Central memory CD4-positive, alpha-beta T cell (primary cell): ENCODE data around the gene FBXL7.

Experiments
- DNase-seq: peaks from one replicate; pipeline ENCODE4 v3.0.0; 2022
- total RNA-seq, 3 experiments: gene quantifications; one replicate each; lab custom pipeline; 2026; lab: John Stamatoyannopoulos, UW

FBXL7 gene
- 0 to 0.04 (median 0) reads per million in 3 experiments for total RNA-seq

DNA sequence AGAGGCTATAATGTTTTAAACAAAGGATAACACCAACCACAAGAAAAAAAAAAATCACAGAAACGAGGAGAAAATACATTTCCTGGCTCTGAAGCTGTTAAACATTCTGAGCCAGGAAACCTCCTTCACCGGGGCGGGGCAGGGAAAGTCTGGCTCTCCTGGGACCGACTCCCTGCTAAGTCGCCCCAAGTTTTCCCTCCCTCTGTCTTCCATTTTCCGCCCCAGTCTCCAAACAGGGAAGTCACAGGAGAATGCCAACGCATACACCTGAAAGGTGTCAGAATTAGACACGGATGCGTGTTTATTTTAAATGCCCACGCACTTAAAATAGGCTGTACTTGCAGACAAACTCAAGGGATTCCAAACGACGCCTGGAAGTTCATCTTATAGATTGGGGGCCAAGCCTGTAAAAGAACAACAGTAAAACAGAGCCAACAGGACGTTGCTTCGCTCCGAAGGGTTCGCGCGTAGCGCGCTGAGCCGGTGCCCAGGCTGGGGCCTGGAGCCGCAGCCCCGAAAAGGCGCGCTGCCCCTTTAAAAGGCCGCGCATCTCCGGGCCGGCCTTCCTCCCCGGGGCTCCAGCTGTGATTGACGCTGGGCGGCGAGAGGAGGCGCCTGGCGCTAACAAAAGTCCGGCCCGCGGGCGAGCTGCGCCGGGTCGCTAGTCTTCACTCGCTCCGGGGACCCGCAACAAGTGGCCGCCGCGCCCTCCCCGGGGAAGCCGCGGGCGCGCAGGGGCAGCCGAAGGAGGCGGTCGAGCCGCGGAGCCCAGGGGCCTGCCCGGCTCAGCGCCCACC is at the start of gene FBXL7:
Gene FBXL7, plus strand, starts transcription at position 653 of the 797 bp plus-strand sequence.
- DNase-seq = no peak

DNA sequence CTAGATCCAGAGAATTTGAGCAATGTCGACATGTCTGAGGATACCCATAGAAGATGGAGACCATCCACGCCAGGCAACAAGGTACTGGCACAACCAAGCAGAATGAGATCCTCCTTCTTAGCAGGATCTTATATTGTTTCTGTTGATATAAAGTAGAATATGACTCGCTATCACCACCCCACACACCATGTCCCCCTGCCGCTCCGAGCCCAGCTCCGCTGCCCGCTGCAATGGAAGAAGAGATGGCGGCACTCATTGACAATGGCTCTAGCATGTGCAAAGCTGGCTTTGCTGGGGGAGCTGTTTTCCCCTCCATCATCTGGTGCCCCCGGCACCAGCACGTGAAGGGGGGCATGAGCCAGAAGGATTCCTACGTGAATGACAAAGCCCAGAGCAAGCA is 49.5 kb upstream of the FBXL7 start:
- DNase-seq = no peak

DNA sequence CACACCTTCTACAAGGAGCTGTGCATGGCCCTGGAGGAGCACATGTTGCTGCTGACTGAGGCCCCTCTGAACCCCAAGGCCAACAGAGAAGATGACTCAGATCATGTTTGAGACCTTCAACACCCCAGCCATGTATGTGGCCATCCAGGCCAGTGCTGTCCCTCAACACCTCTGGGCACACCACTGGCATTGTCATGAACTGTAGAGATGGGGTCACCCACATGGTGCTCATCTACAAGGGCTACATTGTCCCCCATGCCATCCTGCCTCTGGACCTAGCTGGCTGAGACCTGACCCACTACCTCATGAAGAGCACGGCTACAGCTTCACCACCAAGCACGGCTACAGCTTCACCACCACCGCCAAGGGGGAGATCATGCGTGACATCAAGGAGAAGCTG is 49.0 kb upstream of the FBXL7 start:
- no peak for DNase-seq

DNA sequence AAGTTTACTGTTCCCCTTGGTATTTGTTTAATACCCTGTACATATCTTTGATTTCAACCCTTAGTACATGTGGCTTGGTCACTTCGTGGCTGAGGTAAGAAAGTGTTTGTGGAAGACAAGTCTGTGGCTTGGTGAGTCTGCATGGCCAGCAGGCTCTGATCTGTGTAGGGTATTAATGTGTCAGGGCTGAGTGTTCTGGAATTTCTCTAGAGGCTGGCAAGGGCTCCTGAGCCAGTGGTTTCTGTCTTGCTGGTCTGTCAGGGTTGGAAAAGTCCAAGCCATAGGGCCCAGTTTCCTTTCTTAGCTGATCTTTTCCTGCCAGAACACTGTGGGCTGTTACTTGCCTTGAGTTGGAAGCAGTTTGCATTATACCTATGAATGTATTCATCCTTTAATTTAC is 48.0 kb upstream of the FBXL7 start:
- no peak for DNase-seq

DNA sequence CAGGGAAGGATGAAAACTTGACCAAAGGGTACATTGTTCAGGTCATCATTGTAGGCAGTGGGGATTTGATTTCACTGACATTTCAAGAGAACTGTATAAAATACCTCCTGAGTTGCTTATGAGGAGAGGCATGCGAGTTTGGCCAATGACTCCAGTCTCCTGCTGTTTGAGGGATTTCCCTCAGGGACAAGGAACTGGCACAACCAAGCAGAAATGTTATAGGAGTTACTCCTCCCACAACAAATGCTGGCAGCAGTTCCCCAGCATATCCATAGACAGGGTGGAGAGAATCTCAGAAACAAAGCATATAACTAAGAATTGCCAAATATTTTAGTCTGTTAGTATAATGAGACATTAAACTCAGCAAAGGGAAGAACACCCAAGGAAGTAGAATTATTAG is 47.2 kb upstream of the FBXL7 start:
- no peak for DNase-seq

DNA sequence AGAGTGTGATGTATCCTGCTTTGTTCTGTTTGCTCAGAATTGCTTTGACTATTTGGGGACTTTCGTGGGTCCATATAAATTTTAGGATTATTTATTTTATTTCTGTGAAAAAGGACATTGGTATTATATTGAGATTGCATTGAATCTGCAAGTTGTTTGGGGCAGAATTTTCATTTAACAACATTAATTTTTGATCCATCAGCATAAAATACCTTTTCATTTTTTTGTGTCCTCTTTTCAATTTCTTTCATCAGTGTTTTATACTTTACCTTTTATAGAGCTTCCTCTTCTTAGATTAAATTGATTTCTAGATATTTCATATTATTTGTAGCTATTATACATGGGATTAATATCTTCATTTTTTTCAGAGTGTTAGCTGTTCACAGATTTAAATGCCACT is 40.8 kb upstream of the FBXL7 start:
- no peak for DNase-seq

DNA sequence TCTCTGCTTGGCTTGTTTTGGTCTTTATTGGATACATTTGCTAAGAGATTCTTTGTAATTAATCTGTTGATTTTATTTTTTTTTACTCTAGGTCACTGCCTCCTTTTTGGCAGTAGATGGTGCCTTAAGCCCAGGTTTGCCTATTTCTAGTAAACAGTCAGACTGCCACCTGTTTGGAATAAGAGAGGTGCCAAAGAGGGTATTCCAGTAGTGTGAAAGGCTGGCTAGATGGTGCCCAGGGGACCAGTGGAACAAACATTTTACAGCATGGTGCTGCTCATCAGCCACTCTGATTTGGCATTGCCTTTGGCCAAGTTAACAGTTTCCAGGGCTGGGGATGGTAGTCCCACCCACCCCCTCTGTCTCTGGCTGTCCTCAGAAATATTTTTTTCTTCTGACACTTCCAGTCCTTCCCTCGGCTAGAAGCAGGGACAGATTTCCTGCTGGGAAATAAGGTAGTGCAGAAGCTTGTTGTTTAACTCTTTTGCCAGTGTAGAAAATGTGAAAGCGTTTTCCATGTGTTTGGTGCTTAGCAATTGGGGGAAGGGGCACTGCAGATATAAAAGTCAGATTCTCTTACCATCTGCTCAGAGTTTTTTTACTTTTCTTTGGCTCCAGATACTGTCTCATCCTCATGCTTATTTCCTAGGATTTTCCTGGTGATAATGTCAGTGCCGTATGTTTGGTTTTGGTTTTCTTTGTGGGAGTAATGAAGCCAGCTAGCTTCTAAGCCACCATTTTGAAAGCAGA is 36.6 kb upstream of the FBXL7 start:
- DNase-seq = no peak

DNA sequence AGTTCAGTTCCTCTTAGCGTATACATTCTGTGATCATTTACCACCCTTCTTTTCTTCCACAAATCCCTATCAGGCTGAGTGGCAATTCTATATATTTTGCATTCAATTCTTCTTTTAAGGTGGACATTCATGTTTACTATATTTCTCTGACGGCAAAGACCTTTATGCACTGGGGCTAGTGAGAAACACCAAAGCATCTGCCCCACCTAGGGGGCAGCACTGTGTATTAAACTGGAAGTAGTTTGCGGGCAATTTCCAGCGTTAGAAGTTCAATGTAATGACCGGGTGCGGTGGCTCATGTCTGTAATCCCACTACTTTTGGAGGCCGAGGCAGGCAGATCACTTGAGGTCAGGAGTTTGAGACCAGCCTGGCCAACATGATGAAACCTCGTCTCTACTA is 27.9 kb upstream of the FBXL7 start:
- DNase-seq = no peak

DNA sequence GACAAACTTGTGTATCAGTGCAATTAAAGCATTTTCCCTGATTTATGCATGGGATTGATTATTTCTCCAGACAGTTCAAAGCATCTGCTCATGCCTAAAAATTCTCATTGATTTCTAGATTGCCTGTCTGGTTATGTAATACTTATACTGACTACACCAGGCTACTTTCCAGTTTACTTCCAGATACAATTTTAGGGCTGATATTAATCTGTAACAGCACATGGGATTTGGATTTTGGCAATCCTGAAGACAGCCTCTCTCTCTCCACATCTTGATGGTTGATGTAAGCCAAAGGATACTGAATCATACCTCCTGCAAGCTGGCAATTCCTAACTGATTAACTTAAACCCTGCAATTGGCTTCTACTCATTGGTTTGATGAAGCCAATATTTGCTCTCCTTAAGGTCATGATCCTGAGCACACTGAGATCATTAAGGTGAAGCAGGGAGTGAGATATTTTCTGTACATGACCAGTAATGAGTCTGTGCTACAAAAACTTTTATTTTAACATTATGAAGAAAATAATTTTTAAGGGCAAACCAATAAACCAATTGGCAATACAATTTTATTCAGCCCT is 25.7 kb upstream of the FBXL7 start:
- DNase-seq = no peak

DNA sequence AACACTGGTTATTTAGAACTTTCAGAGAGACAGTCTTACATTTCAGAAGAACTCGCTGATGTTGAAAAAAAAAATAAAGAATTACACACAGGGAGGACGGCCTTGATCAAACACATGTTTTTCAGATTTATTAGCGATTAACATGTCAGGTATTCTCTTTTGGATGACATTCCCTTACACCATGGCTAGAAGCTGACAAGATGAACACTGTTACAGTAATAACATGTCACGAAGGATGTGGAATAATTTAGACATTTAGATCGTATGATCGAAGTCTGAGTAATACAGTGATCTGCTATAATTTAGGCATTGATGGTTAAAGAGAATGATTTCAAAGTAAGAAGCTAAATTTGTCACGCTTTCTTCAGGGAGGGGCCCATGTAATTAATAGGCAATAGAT is 24.6 kb upstream of the FBXL7 start:
- no peak for DNase-seq

DNA sequence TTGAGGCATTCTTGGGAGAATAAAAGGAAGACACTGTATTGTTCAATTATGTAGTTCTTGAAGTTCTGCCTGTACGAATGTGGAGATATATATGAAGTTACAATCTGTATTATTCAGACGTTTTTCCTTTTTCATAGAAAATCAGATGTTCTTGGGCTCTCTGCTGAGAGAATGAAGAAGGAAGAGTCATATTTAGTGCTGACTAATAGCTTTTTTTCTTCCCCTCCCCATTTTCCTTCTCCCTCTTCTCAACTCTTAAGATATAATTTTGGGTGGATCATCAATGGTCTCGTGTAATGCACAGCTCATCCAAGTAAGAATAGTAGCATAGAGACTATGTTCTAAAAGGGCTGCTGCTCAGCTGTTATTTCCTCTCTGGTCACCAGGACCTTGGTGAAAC is 23.0 kb upstream of the FBXL7 start:
- DNase-seq = no peak

DNA sequence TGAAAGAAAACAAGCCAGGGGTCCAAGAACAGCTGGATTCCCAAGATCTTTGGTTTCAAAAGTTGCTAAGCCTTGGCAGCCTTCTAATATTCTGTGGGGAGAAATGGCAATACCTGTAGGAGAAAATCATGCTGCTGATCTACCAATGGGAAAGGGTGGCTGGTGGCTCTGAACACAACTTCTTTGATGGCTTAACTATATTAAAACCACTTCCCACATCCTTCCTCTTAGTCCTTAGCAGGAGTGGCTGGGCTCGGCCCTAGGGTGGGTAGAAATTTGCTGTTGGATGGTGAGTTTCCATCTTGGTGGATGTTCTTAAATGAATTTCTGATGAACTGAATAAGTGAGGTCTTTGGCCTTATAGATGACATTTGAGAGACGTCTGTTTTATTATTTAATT is 19.5 kb upstream of the FBXL7 start:
- no peak for DNase-seq

DNA sequence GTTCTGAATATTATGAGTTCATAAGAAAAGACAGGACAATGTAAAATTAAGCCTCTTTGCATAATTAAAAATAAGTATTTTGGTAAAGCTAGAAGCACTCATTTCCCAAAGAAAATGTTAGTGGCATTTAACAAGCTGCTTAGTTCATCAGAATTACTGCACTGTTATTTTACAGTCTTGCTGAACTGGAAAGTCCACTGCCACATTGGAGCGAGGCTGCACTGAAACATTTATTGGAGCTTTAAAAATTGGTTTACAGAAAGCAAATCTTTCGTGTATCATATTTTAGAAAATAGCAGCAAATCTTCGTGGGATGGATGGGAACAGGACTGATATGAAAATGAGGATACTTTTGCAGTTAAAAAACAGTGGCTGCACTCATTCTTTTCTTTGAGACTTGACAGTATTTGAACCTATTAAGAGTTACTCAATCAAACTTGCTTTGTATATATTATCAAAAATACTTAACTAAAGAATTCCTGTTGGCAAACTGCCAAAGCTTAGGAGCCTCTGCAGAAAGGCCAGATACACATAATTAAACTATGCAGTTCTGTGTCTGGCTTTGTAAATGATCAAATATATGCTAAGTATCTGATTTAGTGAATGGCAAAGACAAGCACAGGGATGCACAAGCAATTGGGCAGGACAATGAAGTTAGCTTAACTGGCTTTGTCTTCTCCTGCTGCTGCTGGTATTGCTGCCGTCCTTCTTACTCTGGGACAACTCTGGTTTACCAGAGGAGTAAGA is 16.5 kb upstream of the FBXL7 start:
- no peak for DNase-seq

DNA sequence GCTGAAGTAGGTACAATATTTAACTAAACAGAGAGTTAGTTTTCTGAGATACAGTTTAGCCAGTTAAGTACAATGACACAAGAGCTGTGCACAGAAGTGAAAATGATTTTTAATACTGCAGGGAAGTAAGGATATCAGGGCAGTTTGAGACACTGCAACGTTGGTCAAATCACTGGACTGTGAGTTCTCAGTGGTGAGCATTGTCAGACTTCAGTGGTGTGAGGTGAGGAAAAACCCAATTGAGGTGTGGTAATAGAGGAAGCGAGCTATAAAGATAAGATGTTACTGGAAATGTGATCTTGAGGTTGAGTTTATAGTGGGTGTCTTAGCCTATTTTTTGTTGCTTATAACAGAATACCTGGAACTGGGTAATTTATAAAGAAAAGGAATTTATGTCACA is 12.8 kb upstream of the FBXL7 start:
- DNase-seq = no peak

DNA sequence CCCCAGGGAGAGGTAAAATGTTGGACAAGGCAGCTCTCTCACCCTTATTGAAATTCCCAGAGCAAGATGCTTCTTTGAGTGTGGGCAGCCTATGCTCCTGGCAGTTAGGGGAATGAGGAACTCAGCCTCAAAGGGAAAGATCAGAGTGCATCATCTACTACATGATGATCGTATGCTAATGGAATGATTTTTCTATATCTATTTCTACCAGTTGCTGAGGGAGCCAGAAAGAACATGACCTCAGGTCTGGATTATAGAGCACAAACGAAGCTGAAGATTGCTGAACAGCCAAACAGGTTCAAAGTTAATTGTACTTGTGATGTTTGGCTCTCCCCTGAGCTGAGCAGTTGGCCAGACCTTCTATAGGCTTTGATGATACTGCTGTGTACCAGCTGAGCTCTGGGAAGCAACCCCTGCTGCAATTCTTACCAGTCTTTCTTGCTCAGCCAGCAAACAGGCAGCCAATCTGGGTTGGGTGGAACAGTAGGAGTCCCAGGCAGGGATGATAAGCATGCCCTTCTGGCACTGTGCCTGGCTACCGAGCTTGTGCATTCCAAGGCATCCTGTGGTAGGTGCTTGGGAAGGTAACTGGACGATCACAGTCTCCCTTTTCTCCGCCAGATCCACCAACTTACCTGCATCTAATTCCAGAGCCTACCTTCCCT is 10.3 kb upstream of the FBXL7 start:
- DNase-seq = no peak

DNA sequence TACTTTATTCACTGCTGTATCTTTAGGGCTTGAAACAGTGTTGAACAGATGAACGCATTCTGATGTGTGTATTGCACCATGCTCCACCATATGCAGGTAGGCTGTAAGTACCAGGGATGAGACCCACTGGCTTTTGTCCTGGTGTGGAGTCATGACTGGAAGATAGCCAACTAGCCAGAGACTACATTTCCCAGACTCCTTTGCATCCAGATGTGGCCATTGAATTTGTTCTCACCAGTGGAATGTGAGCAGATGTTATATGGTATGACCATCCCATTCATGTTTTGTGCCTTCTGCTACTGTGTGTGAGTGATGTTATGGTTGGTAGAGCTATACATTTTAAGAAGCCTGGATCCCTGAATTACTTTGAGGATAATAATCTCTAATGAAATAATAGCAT is 7.4 kb upstream of the FBXL7 start:
- DNase-seq = no peak

DNA sequence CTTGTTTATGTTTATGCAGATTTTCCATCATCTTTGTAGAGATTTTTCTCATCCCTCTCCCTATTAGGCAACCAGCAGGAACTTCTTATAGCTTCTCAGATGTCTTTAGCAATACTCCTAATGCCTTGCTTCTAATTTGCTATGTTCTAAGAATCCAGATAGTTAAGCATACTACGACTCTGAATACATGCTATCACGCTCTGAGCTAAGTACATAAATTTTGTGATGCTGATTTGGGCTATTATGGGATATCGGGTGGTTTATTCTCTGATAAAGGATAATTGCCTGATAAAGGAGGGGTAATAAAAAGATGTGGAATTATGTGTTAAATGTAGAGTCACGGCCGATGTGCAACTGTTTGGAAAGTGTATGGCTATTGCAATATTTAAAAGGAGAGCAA is 6.5 kb upstream of the FBXL7 start:
- DNase-seq = no peak

DNA sequence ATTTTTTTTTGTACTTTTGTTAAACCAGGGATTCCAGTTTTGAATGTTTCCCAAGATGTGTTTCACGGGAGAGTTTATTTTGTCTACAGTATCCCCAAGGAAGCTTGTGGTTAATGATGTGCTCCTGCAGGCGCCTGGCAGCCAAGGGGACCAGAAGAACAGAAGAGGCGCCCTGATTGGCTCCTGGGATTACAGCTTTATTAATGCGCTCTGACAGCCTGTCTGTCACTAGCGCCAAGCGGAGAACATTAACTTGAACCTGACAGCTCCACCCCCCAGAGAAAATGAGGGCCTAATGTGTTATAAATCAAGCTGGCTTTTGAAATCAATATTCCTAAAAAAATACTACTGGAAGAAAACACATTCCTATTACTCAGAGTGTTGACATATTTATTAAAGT is 5.0 kb upstream of the FBXL7 start:
- no peak for DNase-seq

DNA sequence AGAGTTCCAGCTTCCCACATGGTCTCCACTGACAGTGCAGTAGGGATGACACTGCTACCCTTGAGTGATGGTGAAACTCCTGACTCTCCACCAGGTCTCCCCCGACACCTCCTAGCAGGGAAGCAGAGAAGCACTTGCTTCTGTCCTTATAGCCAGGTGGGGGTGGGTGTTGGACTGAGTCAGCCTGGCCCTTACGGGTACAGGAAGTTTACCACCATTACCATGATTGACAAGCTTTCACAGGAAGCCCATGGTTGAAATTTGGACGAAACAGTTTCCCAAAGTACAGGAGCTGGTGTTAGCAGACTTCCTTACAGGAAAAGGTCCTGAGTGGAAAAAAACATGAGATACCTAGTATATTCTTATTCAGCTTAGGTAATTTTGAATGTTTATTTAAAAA is 3.1 kb upstream of the FBXL7 start:
- no peak for DNase-seq

DNA sequence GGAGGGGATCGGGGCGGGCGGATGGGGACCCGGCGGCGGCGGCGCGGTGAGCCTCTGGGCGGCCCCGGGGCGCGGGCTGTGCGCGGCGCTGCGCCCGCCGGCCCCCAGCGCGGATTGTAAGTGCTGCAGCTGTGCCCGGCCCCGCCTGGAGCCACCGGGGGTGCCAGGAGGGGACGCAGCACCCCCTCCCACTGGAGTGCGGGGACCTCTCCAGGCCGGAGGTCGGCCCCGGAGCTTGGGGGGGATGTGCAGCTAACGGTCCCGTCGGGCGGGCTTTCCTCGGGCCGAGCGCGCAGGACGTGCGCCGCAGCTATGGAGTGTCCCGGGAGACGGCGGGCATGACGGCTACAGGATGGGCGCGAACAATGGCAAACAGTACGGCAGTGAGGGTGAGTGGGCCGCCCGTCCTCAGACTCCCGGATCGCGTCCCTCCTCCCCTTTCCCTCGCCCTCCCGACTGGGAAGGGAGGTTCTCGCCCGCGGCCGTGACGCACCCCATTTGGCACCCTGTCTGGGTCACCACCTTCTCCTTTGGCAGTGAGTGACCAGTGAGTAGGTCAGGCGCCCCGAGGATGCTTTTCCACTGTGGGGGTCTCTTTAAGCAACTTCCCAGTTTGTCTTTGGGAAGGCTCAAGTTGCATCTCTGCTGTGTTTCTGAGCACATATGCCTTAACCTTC is 483 bp downstream of the FBXL7 start:
- no peak for DNase-seq

DNA sequence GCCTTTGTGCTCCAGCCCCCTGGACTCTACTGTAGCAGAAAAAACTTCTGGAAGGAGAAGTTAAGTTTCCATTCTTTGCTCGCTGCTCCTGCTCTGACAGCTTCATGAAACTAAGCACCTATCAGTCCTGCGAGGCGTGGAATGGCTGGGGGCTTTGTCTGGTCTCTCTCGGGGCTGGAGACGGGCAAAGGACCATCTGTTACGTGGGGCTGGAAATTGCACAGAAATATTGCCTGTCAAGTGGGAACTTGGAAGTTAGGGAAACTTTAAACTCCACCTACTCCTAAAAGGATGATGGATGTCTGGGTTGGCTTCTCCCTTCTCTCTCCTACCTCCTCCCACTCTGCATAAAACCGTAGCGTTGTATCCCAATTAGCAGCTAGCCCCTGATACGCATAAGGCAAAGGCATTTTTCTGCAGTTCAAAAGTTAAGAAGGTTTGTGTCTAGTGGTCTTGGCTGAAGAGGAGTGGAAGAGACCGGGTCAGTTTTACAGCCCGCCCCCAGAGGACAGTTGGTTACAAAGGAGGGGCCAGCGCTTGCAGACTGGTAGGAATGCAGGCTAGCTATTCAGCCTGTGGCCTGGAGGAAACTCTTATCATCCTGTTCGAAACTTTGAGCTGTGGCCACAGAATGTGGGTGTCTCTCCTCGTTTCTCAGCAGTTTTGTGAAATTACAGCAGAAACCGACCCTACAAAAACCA is 1.3 kb downstream of the FBXL7 start:
- DNase-seq = no peak

DNA sequence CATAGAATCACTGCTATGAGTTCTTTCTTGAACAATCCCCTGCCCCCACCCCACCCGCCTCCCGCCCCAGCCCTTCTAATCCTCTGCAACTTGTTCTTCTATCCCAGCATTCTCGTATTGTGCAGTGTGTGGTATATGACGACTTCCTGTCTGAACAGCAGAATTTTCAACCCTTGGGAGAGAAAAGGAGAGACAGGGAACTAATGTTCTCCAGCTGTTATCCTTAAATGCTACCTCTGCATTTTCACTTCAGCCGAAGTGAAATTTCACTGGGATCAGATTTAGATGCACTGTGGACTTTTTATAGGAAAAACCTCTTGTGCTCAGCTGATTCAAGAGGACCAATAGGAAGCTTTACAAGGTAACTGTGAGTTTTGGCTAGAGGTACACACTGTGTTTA is 2.2 kb downstream of the FBXL7 start:
- DNase-seq = no peak
